Measurements from ENCODE around the gene SPRY4.
A peak's percentile ranks its signal among the peaks of the same experiment; 100 is the strongest.
"Not testable (repeated sequence)": the region's sequence is repeated elsewhere in the genome, so short reads cannot be mapped to it uniquely, and the experiment has no call there.

Gene SPRY4

GRCh38 chr5:142357469-142358090 lies 32.8 kb upstream of the SPRY4 start:
- H3K27ac ChIP-seq (ENCODE audit: low read depth, low read length), result peak overlapping the region; percentile 99
- H3K9ac ChIP-seq (ENCODE audit: low read depth, low read length), result peak overlapping the region; percentile 79
- no peaks in the 10 kb centered on the region for H3K36me3 ChIP-seq (ENCODE audit: control insufficient read depth, insufficient read depth, low read length)
- no peaks in the 10 kb centered on the region for H3K9me3 ChIP-seq (ENCODE audit: control insufficient read depth, insufficient read depth, low read length)
- peaks cover 46% of the 10 kb centered on the region for H3K4me1 ChIP-seq (ENCODE audit: control insufficient read depth, insufficient read depth, low read length)
- H3K27me3 ChIP-seq (ENCODE audit: control insufficient read depth, insufficient read depth, low read length), result peaks cover 22% of the 10 kb centered on the region
- peak overlapping the region; percentile 60 for H3K4me3 ChIP-seq (ENCODE audit: low read depth, low read length)

- Histone ChIP-seq H3K9me3 (ENCODE audit: control insufficient read depth, insufficient read depth, low read length) (no peaks in the 10 kb centered on the region), H3K4me3 (ENCODE audit: low read depth, low read length) (peak overlapping the region; percentile 60), H3K36me3 (ENCODE audit: control insufficient read depth, insufficient read depth, low read length) (no peaks in the 10 kb centered on the region), H3K27me3 (ENCODE audit: control insufficient read depth, insufficient read depth, low read length) (peaks cover 22% of the 10 kb centered on the region), H3K9ac (ENCODE audit: low read depth, low read length) (peak overlapping the region; percentile 79), H3K27ac (ENCODE audit: low read depth, low read length) (peak overlapping the region; percentile 99), H3K4me1 (ENCODE audit: control insufficient read depth, insufficient read depth, low read length) (peaks cover 43% of the 10 kb centered on the region)
Observed at GRCh38 chr5:142356716-142357468, 32.1 kb upstream of the SPRY4 start.

- Histone ChIP-seq H3K4me1 (ENCODE audit: control insufficient read depth, insufficient read depth, low read length) (peaks cover 43% of the 10 kb centered on the region), H3K4me3 (ENCODE audit: low read depth, low read length) (peak overlapping the region; percentile 60), H3K9me3 (ENCODE audit: control insufficient read depth, insufficient read depth, low read length) (no peaks in the 10 kb centered on the region), H3K27ac (ENCODE audit: low read depth, low read length) (peak overlapping the region; percentile 99), H3K27me3 (ENCODE audit: control insufficient read depth, insufficient read depth, low read length) (peaks cover 22% of the 10 kb centered on the region), H3K36me3 (ENCODE audit: control insufficient read depth, insufficient read depth, low read length) (no peaks in the 10 kb centered on the region), H3K9ac (ENCODE audit: low read depth, low read length) (peak overlapping the region; percentile 79; the same call in 1 of the 2 replicates)
Observed at GRCh38 chr5:142356349-142356715, 31.5 kb upstream of the SPRY4 start.

- no peak overlapping the region for H3K9ac ChIP-seq (ENCODE audit: low read depth, low read length)
- H3K4me3 ChIP-seq (ENCODE audit: low read depth, low read length), result no peak overlapping the region
- peaks cover 8% of the 10 kb centered on the region for H3K27me3 ChIP-seq (ENCODE audit: control insufficient read depth, insufficient read depth, low read length)
- H3K36me3 ChIP-seq (ENCODE audit: control insufficient read depth, insufficient read depth, low read length), result no peaks in the 10 kb centered on the region
- no peaks in the 10 kb centered on the region for H3K9me3 ChIP-seq (ENCODE audit: control insufficient read depth, insufficient read depth, low read length)
- no peak overlapping the region for H3K27ac ChIP-seq (ENCODE audit: low read depth, low read length)
- peaks cover 17% of the 10 kb centered on the region for H3K4me1 ChIP-seq (ENCODE audit: control insufficient read depth, insufficient read depth, low read length)
Observed at GRCh38 chr5:142353071-142353472, 28.3 kb upstream of the SPRY4 start.

- Histone ChIP-seq H3K9me3 (ENCODE audit: control insufficient read depth, insufficient read depth, low read length) (peaks cover 5% of the 10 kb centered on the region), H3K9ac (ENCODE audit: low read depth, low read length) (no peak overlapping the region), H3K36me3 (ENCODE audit: control insufficient read depth, insufficient read depth, low read length) (no peaks in the 10 kb centered on the region), H3K27ac (ENCODE audit: low read depth, low read length) (no peak overlapping the region), H3K4me3 (ENCODE audit: low read depth, low read length) (no peak overlapping the region), H3K4me1 (ENCODE audit: control insufficient read depth, insufficient read depth, low read length) (no peaks in the 10 kb centered on the region), H3K27me3 (ENCODE audit: control insufficient read depth, insufficient read depth, low read length) (no peaks in the 10 kb centered on the region)
Observed at GRCh38 chr5:142350021-142350420, 25.2 kb upstream of the SPRY4 start.

- H3K4me1 ChIP-seq (ENCODE audit: control insufficient read depth, insufficient read depth, low read length), result no peaks in the 10 kb centered on the region
- H3K4me3 ChIP-seq (ENCODE audit: low read depth, low read length), result no peak overlapping the region
- peaks cover 22% of the 10 kb centered on the region for H3K9me3 ChIP-seq (ENCODE audit: control insufficient read depth, insufficient read depth, low read length)
- no peak overlapping the region for H3K9ac ChIP-seq (ENCODE audit: low read depth, low read length)
- no peaks in the 10 kb centered on the region for H3K36me3 ChIP-seq (ENCODE audit: control insufficient read depth, insufficient read depth, low read length)
- no peaks in the 10 kb centered on the region for H3K27me3 ChIP-seq (ENCODE audit: control insufficient read depth, insufficient read depth, low read length)
- H3K27ac ChIP-seq (ENCODE audit: low read depth, low read length), result no peak overlapping the region
Observed at GRCh38 chr5:142346706-142347105, 21.9 kb upstream of the SPRY4 start.

GRCh38 chr5:142344915-142345314 lies 20.1 kb upstream of the SPRY4 start:
- not testable (repeated sequence) for H3K9ac ChIP-seq (ENCODE audit: low read depth, low read length); H3K36me3 ChIP-seq (ENCODE audit: control insufficient read depth, insufficient read depth, low read length); H3K4me1 ChIP-seq (ENCODE audit: control insufficient read depth, insufficient read depth, low read length); H3K4me3 ChIP-seq (ENCODE audit: low read depth, low read length); H3K27me3 ChIP-seq (ENCODE audit: control insufficient read depth, insufficient read depth, low read length); H3K27ac ChIP-seq (ENCODE audit: low read depth, low read length)
- peaks cover 22% of the 10 kb centered on the region for H3K9me3 ChIP-seq (ENCODE audit: control insufficient read depth, insufficient read depth, low read length)

GRCh38 chr5:142343531-142343930 lies 18.7 kb upstream of the SPRY4 start:
- H3K27me3 ChIP-seq (ENCODE audit: control insufficient read depth, insufficient read depth, low read length), result no peaks in the 10 kb centered on the region
- no peak overlapping the region for H3K4me3 ChIP-seq (ENCODE audit: low read depth, low read length)
- no peaks in the 10 kb centered on the region for H3K4me1 ChIP-seq (ENCODE audit: control insufficient read depth, insufficient read depth, low read length)
- no peak overlapping the region for H3K27ac ChIP-seq (ENCODE audit: low read depth, low read length)
- no peak overlapping the region for H3K9ac ChIP-seq (ENCODE audit: low read depth, low read length)
- H3K9me3 ChIP-seq (ENCODE audit: control insufficient read depth, insufficient read depth, low read length), result peaks cover 22% of the 10 kb centered on the region
- no peaks in the 10 kb centered on the region for H3K36me3 ChIP-seq (ENCODE audit: control insufficient read depth, insufficient read depth, low read length)

GRCh38 chr5:142342128-142342981 lies 17.5 kb upstream of the SPRY4 start:
- no peak overlapping the region for H3K9ac ChIP-seq (ENCODE audit: low read depth, low read length)
- no peak overlapping the region for H3K27ac ChIP-seq (ENCODE audit: low read depth, low read length)
- H3K4me3 ChIP-seq (ENCODE audit: low read depth, low read length), result no peak overlapping the region
- peaks cover 22% of the 10 kb centered on the region for H3K9me3 ChIP-seq (ENCODE audit: control insufficient read depth, insufficient read depth, low read length)
- no peaks in the 10 kb centered on the region for H3K27me3 ChIP-seq (ENCODE audit: control insufficient read depth, insufficient read depth, low read length)
- no peaks in the 10 kb centered on the region for H3K4me1 ChIP-seq (ENCODE audit: control insufficient read depth, insufficient read depth, low read length)
- no peaks in the 10 kb centered on the region for H3K36me3 ChIP-seq (ENCODE audit: control insufficient read depth, insufficient read depth, low read length)

- no peak overlapping the region for H3K27ac ChIP-seq (ENCODE audit: low read depth, low read length)
- H3K9ac ChIP-seq (ENCODE audit: low read depth, low read length), result no peak overlapping the region
- H3K4me3 ChIP-seq (ENCODE audit: low read depth, low read length), result no peak overlapping the region
- H3K9me3 ChIP-seq (ENCODE audit: control insufficient read depth, insufficient read depth, low read length), result peaks cover 15% of the 10 kb centered on the region
- no peaks in the 10 kb centered on the region for H3K4me1 ChIP-seq (ENCODE audit: control insufficient read depth, insufficient read depth, low read length)
- no peaks in the 10 kb centered on the region for H3K27me3 ChIP-seq (ENCODE audit: control insufficient read depth, insufficient read depth, low read length)
- H3K36me3 ChIP-seq (ENCODE audit: control insufficient read depth, insufficient read depth, low read length), result no peaks in the 10 kb centered on the region
Observed at GRCh38 chr5:142339781-142340180, 15.0 kb upstream of the SPRY4 start.

- Histone ChIP-seq H3K4me1 (ENCODE audit: control insufficient read depth, insufficient read depth, low read length) (peaks cover 5% of the 10 kb centered on the region; the same call in 1 of the 2 replicates), H3K9ac (ENCODE audit: low read depth, low read length) (no peak overlapping the region), H3K27me3 (ENCODE audit: control insufficient read depth, insufficient read depth, low read length) (no peaks in the 10 kb centered on the region), H3K9me3 (ENCODE audit: control insufficient read depth, insufficient read depth, low read length) (no peaks in the 10 kb centered on the region), H3K4me3 (ENCODE audit: low read depth, low read length) (no peak overlapping the region), H3K36me3 (ENCODE audit: control insufficient read depth, insufficient read depth, low read length) (no peaks in the 10 kb centered on the region), H3K27ac (ENCODE audit: low read depth, low read length) (no peak overlapping the region)
Observed at GRCh38 chr5:142334538-142334937, 9.7 kb upstream of the SPRY4 start.

Measured in HUES48 (cell line).